ENCODE results near the gene METTL4.

The METTL4 gene

GRCh38 chr18:2515171-2515787 lies 56.0 kb downstream of the METTL4 start:
- DNase-seq (ENCODE audit: insufficient read length) (no peak), FAIRE-seq (no peak)
- TF ChIP-seq TAF1 (IDR thresholded peaks at IDR 0.05; ENCODE audit: borderline replicate concordance, low read depth, low read length) (no peak), POLR2AphosphoS5 (IDR thresholded peaks at IDR 0.05; ENCODE audit: low read depth, low read length) (no peak), POLR2A (IDR thresholded peaks at IDR 0.05; ENCODE audit: low read depth, low read length) (no peak)

- no peak for DNase-seq (ENCODE audit: insufficient read length)
- FAIRE-seq, result no peak
- TF ChIP-seq TAF1 (IDR thresholded peaks at IDR 0.05; ENCODE audit: borderline replicate concordance, low read depth, low read length), result no peak
- no peak for TF ChIP-seq POLR2A (IDR thresholded peaks at IDR 0.05; ENCODE audit: low read depth, low read length)
- TF ChIP-seq POLR2AphosphoS5 (IDR thresholded peaks at IDR 0.05; ENCODE audit: low read depth, low read length), result no peak
Observed at GRCh38 chr18:2513616-2514015, 57.7 kb downstream of the METTL4 start.

DNA sequence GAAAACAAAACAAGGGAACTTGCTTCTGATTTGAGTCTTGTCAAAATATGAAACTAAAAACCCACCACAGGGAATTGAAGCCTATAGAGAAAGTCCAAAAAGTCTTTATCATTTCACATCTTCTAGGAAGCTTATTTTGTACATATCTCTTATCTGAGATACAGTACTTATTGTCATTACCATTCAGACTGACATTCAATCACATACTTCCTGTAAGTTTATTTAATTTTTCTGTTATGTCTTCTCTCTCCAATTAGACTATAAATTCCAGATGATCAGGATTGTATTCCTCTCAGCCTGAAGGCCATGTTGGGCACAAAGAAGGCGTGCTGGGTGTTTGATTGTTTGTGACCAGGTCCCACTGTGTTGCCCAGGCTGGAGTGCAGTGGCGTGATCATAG lies 59.2 kb downstream of the METTL4 start:
- no peak for FAIRE-seq

GRCh38 chr18:2511451-2511850 lies 59.9 kb downstream of the METTL4 start:
- TF ChIP-seq POLR2A (IDR thresholded peaks at IDR 0.05; ENCODE audit: low read depth, low read length), result no peak
- no peak for TF ChIP-seq POLR2AphosphoS5 (IDR thresholded peaks at IDR 0.05; ENCODE audit: low read depth, low read length)
- DNase-seq (ENCODE audit: insufficient read length) (no peak), FAIRE-seq (no peak)

More for the DNA sequence above, 59.2 kb downstream of the METTL4 start:
- TF ChIP-seq TAF1 (IDR thresholded peaks at IDR 0.05; ENCODE audit: borderline replicate concordance, low read depth, low read length), result no peak
- TF ChIP-seq POLR2A (IDR thresholded peaks at IDR 0.05; ENCODE audit: low read depth, low read length), result no peak
- no peak for TF ChIP-seq POLR2AphosphoS5 (IDR thresholded peaks at IDR 0.05; ENCODE audit: low read depth, low read length)
- no peak for DNase-seq (ENCODE audit: insufficient read length)

DNA sequence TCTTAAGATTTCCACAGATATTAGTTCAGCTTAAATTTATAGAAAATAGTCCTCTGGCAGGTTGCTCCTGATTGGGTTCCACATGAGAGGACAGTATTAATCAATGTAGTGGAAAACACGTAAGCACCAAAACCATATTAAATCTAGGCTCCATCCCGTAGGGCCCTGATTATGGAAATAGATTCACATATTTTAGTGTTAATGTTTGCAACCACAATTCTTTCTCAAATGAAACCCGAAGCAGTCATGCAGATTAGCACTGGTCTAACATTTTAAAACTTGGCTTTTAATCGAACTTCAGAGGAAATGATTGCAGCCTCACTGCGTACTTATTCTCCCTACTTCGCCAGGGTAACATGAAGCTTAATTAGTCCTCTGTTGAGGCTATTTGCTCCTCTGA lies 60.9 kb downstream of the METTL4 start:
- no peak for FAIRE-seq
- no peak for DNase-seq (ENCODE audit: insufficient read length)
- no peak for TF ChIP-seq POLR2AphosphoS5 (IDR thresholded peaks at IDR 0.05; ENCODE audit: low read depth, low read length)
- TF ChIP-seq POLR2A (IDR thresholded peaks at IDR 0.05; ENCODE audit: low read depth, low read length), result no peak
- TF ChIP-seq TAF1 (IDR thresholded peaks at IDR 0.05; ENCODE audit: borderline replicate concordance, low read depth, low read length), result no peak

DNA sequence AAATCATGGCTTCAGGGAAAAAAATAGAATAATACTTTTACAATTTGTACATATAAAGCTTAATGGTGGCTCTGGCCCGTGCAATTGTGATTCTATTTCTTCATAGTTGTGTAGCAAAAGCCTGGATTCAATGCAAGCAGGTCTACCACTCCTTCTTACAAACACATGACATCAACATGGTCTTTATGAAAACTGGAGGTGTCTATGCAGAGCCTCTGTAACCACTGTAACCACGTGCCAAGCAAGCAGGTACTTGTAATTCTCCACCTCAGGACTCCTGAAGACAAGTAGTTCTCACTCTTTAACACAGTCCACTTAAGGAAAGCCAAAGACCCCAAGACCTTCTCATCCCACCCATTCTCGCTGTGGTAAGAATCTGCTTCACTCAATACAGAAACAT lies 62.6 kb downstream of the METTL4 start:
- TF ChIP-seq POLR2A (IDR thresholded peaks at IDR 0.05; ENCODE audit: low read depth, low read length) (no peak), POLR2AphosphoS5 (IDR thresholded peaks at IDR 0.05; ENCODE audit: low read depth, low read length) (no peak), TAF1 (IDR thresholded peaks at IDR 0.05; ENCODE audit: borderline replicate concordance, low read depth, low read length) (no peak)
- FAIRE-seq (no peak), DNase-seq (ENCODE audit: insufficient read length) (no peak)

- no peak for FAIRE-seq
- TF ChIP-seq POLR2AphosphoS5 (IDR thresholded peaks at IDR 0.05; ENCODE audit: low read depth, low read length), result no peak
- no peak for TF ChIP-seq TAF1 (IDR thresholded peaks at IDR 0.05; ENCODE audit: borderline replicate concordance, low read depth, low read length)
- TF ChIP-seq POLR2A (IDR thresholded peaks at IDR 0.05; ENCODE audit: low read depth, low read length), result no peak
- no peak for DNase-seq (ENCODE audit: insufficient read length)
Observed at GRCh38 chr18:2508155-2508554, 63.1 kb downstream of the METTL4 start.

DNA sequence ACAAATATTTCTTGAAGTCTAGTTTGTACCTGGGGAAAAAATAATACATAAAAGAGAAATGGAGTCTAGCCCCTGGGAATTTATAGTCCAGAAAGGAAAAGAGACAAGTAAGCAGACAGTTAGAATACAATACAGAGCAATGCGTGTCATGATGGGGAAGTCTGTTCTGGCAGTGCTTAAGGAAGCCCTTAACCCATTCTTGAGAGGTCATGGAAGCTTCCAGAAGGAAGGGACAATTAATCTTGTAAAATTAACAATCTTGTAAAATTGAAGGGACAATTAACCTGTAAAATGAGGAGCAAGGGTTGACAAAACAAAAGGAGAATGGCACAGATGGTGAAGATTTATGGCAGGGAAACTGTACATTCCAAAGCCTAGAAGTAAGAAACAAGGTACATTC lies 66.7 kb downstream of the METTL4 start:
- TF ChIP-seq POLR2A (IDR thresholded peaks at IDR 0.05; ENCODE audit: low read depth, low read length) (no peak), TAF1 (IDR thresholded peaks at IDR 0.05; ENCODE audit: borderline replicate concordance, low read depth, low read length) (no peak), POLR2AphosphoS5 (IDR thresholded peaks at IDR 0.05; ENCODE audit: low read depth, low read length) (no peak)
- DNase-seq (ENCODE audit: insufficient read length) (no peak), FAIRE-seq (no peak)

GRCh38 chr18:2502880-2503279 lies 68.4 kb downstream of the METTL4 start:
- no peak for DNase-seq (ENCODE audit: insufficient read length)

DNA sequence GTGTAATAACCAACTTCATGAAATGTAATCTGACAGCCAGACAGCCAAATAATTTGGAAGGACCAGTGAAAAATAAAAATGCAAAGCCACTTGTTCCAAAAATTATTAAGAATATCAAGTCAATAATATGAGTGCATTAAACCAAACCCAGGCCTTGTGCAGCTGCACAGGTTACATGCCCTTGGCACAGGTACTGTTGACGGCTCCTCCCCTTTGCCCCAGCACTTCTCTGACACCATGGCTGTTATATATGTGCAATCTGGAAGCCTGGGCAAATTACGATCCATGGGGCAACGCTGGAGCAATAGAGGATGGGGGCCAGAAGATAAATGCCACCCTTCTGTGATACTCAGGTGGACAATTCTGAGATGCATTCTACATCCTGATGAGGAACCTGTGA lies 68.9 kb downstream of the METTL4 start:
- FAIRE-seq (no peak), DNase-seq (ENCODE audit: insufficient read length) (no peak)
- TF ChIP-seq TAF1 (IDR thresholded peaks at IDR 0.05; ENCODE audit: borderline replicate concordance, low read depth, low read length) (no peak), POLR2AphosphoS5 (IDR thresholded peaks at IDR 0.05; ENCODE audit: low read depth, low read length) (no peak), POLR2A (IDR thresholded peaks at IDR 0.05; ENCODE audit: low read depth, low read length) (no peak)

More at GRCh38 chr18:2502880-2503279, 68.4 kb downstream of the METTL4 start:
- no peak for FAIRE-seq
- TF ChIP-seq POLR2A (IDR thresholded peaks at IDR 0.05; ENCODE audit: low read depth, low read length) (no peak), TAF1 (IDR thresholded peaks at IDR 0.05; ENCODE audit: borderline replicate concordance, low read depth, low read length) (no peak), POLR2AphosphoS5 (IDR thresholded peaks at IDR 0.05; ENCODE audit: low read depth, low read length) (no peak)

DNA sequence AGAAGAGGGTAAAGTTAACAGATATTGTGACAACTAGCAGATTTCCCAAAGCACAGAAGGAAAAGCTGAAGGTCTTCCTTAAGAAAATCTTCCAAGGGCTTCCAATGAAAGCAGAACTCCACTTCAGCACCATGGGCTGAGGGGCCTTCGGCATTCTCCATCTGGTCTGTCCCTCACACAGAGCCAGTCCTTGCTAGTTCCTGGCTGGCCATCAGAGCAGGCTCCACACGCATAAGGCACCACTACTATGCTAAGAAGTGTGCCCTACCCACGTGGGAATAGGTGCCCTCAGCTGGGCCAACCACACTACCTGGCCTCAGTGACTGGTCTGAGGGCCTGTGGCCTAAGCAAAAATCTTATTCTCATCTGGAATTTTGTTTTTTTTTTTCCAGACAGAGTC lies 73.5 kb downstream of the METTL4 start:
- no peak for FAIRE-seq
- no peak for DNase-seq (ENCODE audit: insufficient read length)
- no peak for TF ChIP-seq POLR2A (IDR thresholded peaks at IDR 0.05; ENCODE audit: low read depth, low read length)
- no peak for TF ChIP-seq TAF1 (IDR thresholded peaks at IDR 0.05; ENCODE audit: borderline replicate concordance, low read depth, low read length)
- TF ChIP-seq POLR2AphosphoS5 (IDR thresholded peaks at IDR 0.05; ENCODE audit: low read depth, low read length), result no peak

- FAIRE-seq (no peak), DNase-seq (ENCODE audit: insufficient read length) (no peak)
- TF ChIP-seq POLR2A (IDR thresholded peaks at IDR 0.05; ENCODE audit: low read depth, low read length) (no peak), TAF1 (IDR thresholded peaks at IDR 0.05; ENCODE audit: borderline replicate concordance, low read depth, low read length) (no peak), POLR2AphosphoS5 (IDR thresholded peaks at IDR 0.05; ENCODE audit: low read depth, low read length) (no peak)
Observed at GRCh38 chr18:2495381-2495780, 75.9 kb downstream of the METTL4 start.
